ENCODE results near the gene ALDOA.
"Not testable (repeated sequence)": the region's sequence is repeated elsewhere in the genome, so short reads cannot be mapped to it uniquely, and the experiment has no call there.

Gene ALDOA

DNA sequence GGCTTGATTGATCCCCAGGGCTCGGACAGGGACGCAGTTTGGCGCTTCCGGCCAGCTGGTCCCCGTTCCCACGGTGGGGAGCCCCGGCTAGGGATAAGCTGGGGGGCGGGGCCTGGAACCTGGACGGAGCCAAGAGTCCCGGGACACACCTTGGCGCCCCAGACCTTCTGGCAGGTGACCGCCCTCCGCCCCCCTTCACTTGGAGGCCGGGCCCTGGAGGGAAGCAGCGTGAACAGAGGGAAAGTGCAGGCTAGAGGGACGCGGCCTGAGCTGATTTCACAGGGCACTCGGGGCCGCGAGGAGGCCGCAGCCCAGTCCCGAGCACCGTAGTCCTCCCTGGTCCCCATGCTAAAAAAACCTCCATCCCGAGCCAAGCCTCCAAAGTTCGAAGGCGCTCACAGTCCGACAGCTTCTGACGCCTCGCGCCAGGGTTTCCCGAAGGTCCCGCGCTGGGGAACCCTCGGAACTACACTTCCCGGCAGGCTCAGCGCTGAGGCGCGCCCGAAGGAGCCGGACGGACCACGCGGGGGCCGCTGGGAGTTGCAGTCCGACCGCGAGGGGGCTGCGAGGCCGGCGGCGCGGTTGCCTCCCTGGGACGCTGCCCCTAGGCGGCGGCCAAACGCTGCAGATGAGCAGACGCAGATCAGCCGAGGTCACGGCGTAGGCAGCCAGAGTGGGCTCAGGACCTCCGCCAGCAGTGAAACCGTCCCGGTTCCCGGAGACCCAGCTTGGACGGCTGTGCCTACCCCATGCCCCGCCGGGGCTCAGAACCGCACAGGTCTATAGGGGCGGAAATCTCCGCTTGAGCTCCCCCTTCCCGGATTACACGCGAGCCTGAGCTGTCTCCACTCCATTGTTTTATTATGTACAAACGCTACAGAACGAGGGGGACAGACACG lies 26.2 kb downstream of the ALDOA start, which contains the start of gene TBX6:
Gene TBX6, minus strand, starts transcription at position 451 of the 899 bp plus-strand sequence. CDS start 731 bp downstream, outside the sequence.
- peak; percentile 93 to 95 for DNase-seq

DNA sequence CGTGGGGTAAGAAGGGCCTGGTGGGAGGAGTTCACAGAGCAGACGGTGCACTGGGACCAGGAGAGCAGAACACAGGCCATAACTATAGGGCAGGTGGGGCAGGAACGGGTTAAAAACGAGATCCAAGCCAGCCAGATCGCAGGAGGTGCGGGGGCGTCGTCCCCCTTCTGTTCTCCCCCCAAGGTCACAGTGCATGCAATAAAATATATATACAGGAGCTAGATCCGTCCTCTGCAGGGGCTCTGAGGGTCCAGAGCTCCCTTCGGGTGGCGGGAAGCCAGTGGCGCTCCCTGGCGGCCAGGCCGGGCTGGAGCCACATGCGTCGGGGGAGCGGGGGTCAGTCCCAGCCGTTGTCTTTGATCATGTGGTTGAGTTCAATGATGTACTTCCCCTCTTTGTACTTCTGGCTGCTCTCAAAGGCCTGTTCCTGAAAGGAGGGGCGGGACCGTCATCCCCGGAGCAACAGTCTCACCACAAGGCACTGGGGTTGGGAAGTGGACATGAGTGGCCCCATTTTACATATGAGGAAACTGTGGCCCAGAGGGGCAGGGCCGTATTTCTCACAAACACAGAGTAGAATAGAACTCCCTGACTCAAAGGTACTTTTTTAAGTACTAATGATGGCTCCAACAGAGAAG lies 26.9 kb downstream of the ALDOA start:
- DNase-seq = peak; percentile 93 to 94

DNA sequence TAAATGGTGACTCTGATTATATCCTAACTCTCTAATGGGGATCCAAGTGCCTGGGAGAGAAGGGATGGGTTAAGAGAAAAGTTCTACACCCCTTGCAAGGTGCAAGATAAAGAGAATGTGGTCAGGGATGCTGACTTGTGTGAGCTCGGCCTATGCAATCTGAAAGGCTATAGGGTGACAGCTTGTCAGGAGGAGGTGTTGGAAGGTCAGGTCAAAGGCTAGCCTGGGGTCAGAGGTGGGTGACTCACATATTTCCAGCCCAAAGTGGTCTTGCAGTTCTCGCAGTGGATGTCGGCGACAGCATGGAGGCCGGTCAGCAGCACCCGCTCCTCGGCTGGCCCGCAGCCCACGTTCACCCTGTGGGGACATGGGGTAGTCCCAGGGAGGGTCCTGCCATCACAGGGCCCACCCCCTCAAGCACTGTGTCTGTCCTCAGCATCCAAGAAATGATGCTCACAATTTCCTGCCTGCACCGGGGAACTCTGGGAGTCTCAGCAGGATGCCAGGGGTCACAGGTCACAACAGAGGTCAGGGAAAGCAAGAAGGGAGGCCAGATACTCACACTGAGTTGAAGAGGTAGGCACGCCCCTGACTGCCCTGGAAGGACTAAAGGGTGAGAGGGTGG lies 29.1 kb downstream of the ALDOA start:
- no peak for DNase-seq

DNA sequence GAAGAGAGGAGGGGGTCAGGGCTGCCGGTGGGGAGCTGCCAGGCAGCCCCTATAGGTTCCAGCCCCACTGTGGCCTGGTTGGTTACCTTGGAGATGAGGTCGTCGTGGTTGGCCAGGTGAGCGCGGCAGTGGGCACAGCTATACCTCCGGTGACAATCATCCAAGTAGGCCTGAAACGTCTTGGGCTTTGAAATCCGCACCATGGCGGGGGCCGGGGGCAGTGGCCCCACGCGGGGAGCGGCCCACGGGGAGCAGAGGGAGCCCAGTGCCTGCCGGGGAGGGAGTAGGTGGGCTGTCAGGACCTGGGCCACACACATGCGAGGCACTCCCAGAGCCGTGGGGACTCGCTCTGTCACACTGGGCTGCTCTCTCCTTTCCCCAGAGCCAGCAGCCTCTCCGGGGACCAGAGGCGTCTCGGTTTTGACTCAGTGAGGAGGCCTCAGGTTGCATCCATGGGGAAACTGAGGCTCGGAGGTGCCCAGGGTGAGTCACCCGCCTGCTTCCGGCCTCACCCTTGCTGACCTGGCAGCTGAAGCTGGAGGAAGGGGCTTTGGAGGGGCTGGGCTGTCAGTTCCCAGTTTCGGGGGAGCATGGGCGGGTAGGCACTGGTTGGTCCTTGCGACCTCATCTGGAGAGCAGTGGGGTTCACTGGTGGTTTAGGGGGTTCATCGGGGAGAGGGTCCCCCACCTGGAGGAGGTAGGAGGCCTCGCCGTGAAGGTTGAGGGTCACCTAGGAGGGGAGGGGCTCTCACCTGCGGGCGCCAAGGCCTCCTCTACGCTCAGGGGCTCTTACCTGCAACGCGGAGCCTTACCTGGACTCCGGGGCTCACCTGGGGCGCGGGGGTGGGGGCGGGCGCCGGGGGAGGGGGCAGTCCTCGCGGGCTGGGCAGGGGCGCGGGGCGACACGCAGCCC lies 29.9 kb downstream of the ALDOA start:
- DNase-seq = no peak

DNA sequence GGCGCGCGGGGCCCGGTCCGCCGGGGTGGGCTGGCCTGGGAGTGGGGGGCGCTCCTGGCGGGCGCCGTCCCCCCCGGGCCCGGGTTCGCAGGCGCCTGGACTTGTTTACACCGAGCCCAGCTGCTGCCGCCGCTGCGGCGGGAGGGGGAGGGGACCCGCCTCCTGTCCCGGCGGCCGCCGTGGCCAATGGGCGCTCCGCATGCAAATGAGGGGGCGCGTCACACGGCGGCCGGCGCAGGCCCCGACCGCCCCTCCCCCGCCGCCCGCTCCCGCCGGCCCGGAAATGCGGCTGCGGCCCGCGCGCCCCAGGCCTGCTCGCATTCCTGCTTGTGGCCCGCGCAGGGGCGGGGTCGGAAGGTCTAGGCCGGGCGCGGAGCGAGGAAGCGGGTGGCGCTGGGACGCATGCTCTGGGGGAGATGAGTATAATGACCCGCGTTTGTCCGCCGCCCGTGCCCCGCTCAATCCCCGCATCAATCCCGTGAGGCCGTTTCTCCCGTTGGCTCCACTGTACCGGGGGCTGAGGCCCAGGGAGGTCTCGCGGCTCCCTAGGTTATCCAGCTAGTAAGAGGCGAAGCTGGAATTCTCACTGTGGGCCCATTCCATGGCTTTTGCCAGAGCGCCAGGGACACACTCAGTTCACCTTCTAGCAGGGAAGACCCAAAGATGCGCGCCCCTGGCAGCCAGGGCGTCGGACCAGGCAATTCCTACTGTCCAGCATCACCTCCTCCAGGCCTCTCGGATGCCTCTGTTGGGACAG lies 30.7 kb downstream of the ALDOA start, which contains the start of gene YPEL3:
Gene YPEL3, minus strand, starts transcription at position 109 of the 757 bp plus-strand sequence. CDS start 731 bp downstream, outside the sequence.
- peak; percentile 83 to 85 for DNase-seq

DNA sequence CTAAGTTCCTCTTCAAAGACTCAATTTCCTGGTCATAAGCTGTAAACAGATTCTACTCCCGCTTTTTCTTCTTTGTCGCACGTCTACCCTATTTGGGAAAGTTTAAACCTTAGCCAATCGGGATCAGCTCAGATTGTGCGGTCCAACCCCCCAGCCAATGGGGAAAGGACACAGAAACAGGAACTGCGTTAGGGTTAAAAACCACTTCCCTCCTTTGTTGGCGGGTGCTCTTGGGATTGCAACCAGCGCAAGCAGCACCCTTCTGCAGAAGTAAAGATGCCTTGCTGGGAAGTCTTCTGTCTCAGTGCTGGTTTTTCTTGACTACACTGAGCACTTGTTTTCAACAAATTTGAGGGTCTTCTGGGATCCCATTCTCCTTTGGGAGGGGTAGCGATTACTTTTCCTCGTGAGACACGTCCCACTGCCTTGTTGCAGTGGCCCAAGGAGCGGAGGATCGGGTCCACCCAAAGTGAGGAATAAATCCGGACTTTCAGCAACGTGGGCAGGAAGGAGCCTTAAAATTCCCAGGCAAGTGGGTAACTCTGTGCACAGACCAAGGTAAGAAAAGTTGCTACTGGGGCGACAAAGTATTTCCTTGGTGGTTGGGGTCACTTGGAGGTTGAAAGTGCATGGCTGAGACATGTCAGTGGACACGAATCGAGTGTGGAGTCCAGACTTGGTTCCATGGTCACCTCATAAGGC lies 31.5 kb downstream of the ALDOA start:
- DNase-seq = no peak

DNA sequence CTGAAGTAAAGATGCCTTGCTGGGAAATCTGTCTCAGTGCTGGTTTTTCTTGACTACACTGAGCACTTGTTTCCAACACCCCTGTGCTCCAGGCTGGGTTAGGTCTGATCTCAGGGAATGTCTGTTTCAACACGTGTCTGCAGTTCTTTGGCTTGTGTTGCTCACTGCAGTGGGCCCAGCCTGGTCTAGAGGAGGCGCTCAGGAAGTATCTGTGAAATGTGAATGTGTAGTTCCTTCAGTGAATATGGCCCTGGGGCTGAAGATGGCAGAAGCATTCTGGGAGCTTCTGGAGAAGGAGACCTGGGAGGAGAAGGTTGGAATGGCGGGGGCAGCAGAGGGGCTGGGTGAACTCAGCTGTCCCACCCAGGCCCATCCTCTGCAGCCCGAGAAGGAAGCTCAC lies 38.5 kb downstream of the ALDOA start:
- DNase-seq = no peak

DNA sequence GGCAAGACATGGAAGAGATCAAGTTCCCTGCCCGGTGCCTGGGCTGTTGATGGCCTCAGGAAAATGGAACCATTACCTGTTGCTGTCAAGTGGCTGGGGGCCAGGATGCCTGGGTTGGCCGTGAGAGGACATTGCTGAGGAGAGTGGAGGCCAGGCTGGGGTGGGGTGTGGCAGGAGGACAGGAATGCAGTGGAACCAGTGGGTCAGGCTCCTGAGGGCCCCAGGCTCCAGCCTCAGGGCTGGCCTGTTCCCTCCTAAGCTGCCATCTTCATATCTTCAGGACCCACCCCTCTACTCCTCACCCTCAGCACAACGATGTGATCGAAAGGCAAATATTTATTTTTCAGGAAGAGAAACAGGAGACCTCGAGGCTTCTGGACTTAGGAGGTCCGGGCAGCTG lies 38.9 kb downstream of the ALDOA start:
- no peak for DNase-seq

DNA sequence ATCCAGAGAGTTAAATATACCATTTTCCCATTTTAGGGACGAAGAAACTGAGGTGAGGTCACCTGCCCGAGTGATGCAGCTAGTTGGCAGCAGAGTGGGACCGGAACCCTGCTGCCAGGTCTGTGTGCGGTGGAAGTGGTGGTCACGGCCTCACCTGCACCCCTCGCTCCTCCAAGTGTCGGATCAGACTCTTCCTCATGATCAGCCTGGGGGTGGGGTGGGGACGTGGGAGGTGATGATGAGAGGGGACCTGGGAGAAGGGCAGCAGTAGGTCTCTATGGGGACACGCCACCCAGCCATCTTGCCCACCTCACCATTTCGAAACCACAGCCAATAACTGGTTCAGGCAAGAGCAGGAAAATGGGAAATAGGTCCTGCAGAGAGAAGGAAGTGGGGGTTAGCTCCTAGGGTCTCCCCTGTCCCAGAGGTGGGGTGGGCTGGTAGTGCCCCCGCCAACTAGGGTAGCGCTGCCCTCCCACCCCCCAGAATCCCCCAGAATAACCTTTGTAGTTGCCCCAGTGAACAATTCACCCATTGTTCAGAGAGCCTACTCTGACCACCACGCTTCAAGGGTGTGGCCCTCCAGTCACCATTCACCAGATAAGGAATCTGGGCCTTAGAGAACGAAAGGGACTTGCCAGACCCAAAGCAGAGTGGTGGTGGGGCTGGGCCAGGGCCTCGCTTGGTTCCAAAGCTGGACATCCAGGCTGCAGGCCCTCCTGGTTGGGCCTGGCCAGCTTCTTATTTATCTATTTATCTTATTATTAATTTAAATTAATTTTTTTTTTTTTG lies 42.7 kb downstream of the ALDOA start:
- no peak for DNase-seq

DNA sequence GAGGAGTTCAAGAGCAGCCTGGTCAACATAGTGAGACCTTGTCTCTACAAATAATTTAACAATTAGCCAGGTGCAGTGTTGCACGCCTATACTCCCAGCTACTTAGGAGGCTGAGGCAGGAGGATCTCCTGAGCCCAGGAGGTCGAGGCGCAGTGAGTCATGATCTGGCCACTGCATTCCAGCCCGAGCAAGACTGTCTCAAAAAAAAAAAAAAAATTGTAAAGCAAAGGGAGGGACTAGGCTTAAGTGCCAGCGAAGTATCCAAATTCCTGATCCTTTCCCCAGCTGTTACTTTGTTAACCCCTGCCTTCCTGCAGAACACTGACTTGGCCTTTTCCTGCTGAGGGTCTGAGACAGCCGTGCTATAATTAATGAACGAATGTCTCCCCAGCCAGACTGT lies 45.1 kb downstream of the ALDOA start:
- no peak for DNase-seq

DNA sequence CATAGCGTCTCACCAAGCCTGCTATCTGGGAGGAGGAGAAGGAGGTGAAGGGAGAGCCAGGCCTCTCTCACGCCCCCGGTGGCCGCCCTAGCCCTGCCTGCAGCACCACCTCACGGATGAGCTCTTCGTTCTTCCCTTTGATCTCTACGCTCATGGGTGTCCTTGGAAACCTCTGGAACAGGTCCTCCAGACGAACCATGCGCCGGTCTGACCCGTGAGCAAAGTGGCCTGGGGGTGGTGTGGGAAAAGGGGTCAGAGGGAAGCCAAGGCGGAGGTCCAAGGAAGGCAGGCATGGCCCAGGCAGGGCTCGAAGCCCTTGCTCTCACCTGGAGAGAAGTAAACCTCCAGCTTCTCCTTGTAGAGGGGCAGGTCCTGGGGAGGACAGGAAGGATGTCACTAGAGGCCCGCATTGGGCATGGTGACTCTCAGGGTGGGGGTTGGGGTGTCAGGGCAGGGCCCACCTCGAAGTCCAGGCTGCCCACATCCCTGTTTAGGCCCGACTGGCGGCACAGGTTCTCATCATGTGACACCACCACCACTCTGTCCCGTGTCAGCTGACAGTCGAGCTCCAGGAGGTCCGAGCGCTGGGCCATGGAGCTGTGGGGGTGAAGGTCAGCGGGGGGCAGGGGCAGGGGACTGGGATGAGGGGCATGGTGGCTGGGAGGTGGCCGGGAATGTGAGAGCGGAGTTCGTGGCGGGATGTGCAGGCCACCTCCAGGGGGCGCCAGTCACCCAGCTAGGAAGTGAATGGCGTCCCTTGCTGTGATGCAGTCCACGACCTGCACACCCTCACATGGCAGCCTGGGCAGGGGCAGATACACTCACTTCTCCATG lies 46.9 kb downstream of the ALDOA start:
- DNase-seq = peak; percentile 61 to 77

DNA sequence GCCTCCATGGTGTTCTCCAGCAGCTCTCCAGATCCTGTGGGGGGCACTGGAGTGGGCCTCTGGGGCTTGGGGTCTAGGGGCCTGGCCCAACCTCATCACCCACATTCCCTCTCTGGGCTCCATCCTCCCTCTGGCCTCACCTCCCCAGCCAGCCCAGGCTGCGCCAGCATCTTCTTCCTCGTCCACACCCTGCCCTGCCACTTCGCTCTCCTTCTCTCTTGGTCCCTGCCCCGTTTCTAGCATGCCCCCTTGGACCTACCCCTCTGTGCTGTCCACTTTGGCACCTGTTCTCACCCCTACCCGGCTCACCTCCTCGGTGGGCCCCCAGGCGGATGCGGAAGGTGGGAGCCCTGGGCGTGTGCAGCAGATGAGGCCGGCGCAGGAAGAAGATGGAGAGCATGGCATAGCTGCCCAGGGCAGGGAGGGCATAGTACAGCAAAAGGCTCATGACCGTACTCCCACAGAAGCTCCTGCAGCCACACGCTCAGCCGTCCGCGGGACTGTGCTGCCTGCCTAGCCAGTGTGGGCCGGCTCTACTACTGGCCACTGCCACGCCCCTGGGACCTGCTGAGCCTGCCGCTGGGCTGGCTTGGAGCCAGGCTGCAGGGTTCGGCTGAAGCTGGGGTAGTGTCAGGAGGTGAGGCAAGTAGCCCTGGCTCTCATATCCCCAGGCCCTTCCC lies 47.6 kb downstream of the ALDOA start, which contains the start of gene GDPD3:
Gene GDPD3, minus strand, starts transcription at position 507 of the 680 bp plus-strand sequence. Its CDS starts 59 bp downstream, at position 448.
- DNase-seq = no peak

DNA sequence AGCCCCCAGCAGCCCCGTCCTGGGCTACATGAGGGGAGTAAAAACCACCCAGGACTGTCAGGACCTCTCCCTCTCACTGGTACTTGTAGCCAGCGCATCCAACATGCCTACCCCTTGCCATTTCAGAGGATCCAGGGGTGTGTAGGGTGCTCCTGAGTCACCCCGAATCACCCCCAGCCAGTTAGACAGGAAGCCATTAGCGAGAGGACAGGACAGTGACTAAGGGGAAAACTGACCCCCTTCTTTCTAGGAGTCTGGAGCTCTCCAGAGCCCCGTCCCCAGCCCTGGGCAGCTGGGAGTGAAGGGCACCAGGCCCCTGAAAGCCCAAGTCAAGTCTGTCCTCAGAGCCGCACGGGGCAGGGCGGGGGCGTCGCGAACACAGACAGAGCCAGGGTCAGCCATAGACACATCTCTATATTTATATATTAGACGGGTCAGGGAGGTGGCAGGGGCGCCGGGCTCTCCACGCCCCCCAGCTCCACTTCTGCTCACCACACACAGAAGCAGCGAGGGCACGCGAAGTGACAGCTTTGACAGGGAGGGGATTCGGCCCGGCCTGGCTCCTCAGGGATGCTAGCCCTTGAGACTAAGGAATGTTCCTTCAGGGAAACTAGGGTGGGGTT lies 48.3 kb downstream of the ALDOA start:
- no peak for DNase-seq

DNA sequence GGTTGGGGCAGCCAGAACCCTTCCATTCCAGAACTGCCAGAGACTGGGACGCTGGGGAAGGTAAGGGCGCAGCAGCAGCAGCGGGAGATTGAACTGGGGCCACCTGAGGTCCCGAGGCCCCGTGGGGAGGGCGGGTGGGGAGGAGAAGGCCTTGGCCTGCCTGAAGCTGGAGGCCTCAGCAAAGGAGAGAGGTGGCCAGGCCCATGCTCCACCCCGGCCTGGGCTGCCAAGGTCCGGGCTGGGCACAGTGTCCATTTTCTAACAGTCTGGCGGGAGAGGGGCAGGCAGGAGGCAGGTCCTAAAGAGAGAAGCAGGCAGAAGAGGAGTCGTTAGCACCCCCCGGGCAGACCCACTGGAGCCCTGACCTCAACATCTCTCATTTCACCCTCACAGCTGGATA lies 48.9 kb downstream of the ALDOA start:
- DNase-seq = no peak

DNA sequence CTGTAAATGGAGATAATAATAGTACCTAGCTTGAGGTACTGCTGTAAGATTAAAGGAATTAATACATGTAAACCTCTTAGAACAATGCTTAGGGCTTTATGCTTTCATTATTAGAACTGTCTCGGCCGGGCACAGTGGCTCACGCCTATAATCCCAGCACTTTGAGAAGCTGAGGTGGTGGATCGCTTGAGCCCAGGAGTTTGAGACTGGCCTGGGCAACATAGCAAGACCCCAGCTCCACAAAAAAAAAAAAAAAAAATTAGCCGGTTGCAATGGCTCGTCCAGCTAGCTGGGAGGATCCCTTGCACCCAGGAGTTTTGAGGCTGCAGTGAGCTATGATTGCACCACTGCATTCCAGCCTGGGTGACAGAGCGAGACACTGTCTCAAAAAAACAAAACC lies 49.3 kb downstream of the ALDOA start:
- not testable (repeated sequence) for DNase-seq

DNA sequence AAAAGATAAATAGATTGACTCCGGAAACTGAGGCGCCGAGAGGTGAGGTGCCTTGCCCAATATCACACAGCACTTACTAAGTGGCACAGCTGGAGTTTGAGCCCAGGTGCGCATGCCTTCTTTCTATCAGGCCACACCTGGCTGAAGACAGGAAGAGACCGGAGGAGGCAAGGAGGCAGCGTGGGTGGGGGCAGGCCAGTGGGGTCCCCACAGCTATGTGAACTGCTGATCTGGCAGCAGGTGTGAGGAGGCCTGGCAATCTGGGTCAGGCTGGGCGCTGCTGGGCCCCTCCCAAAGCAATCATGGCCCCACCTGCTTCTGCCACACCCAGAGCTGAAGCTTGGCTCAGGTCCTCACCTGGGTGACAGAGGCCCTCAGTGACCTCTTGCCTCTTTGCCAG lies 49.7 kb downstream of the ALDOA start:
- DNase-seq = no peak

DNA sequence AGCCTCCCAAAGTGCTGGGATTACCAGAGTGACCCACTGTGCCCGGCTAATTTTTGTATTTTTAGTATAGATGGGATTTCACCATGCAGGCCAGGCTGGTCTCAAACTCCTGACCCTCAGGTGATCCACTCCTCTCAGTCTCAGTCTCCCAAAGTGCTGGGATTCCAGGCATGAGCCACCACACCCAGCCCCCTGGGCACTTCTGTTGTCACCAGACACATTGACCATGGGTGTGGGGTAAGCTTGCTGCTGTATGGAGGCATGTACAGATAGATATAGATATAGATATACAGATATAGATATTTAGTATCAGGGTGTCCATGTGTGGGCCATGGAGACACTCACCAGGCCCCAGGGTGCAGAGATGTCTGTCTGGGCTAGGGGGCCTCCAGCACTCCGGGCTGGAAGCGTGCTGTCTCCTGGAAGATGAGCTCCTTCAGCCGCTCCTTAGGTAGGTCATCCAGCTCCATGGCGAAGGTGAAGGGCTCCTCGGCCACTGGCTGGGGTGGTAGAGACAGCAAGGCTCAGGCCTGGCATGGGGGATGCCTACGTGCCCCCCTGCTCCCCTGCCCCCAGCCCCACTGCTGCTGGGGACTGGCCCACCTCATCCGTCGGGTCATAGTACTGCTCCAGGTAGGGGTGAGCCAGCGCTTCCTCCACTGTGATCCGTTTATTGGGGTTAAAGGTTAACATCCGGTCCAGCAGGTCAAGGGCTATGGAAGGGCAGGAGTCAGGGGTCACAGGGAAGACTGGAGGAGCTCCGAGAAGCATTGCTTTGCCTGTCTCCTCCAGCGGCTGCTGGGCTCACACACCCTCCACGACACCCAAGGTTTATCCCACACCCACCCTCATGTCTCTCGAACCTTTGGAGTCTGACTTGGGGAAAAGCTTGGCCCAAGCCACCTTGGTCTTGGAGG lies 51.0 kb downstream of the ALDOA start:
- no peak for DNase-seq

All from SHP77 (cell line).